ENCODE measurements around the gene DTX3.
"Not testable (repeated sequence)": the region's sequence is repeated elsewhere in the genome, so short reads cannot be mapped to it uniquely, and the experiment has no call there.

GRCh38 chr12:57570438-57570837 is 34.2 kb upstream of the DTX3 start:
- not testable (repeated sequence) for TF ChIP-seq CTCF (IDR thresholded peaks at IDR 0.05); POLR2A (IDR thresholded peaks at IDR 0.05); POLR2AphosphoS5 (IDR thresholded peaks at IDR 0.05; ENCODE audit: insufficient read depth in 1 of 2, low read depth in 1 of 2)

Data from vagina (tissue), 2 donors.